Esophagus squamous epithelium (tissue), 4 donors: ENCODE measurements around the gene BPIFB3.

Source experiments
- POLR2A ChIP-seq, 4 donors: fragments of 450-650 bp; IDR thresholded peaks; one replicate each; pipeline ENCODE4 v1.6.1; 2017; ENCODE audit warnings: antibody characterized with exemption in 4 of 4, mild to moderate bottlenecking in 4 of 4, moderate library complexity in 3 of 4
- TF ChIP-seq, protein P1 (sequence below), 6 experiments: fragments of 450-650 bp in 4 of 6; fragments of 200-600 bp in 2 of 6; sonication (generic) in 2 of 6; IDR thresholded peaks; one replicate each; pipeline ENCODE4 v1.5.1; 2016 to 2019; ENCODE audit warnings: antibody characterized with exemption in 6 of 6, mild to moderate bottlenecking in 4 of 6, moderate library complexity in 4 of 6

DNA sequence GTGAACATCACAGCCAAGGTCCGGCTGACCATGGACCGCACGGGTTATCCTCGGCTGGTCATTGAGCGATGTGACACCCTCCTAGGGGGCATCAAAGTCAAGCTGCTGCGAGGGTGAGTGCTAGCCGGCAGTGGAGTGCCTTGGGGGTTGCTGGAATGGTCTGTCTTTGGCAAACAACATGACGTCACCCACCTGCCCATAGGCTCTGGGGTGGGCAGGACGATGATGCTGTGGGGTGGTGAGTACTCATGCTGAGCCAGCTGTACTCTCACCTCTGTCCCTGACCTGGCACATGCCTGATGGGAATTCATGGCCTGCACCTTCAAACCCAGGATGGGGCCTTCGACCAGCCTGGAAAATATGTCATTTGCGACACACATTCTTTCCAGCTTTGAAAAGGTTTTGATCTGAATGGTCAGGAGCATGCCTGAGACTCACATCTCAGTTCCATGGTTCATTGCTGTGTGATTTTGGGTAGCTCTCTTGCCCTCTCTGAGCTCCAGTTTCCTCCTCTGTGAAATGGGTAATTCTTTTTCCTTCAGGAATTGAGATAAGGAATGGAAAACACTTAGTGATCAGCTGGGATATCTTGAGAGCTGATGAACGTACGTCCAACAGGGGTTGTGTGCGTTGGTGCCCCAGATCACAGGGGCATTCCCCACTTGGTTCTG is 32.5 kb downstream of the BPIFB3 start:
- TF ChIP-seq POLR2A (IDR thresholded peaks at IDR 0.05), result no peak
- TF ChIP-seq, protein P1, sequence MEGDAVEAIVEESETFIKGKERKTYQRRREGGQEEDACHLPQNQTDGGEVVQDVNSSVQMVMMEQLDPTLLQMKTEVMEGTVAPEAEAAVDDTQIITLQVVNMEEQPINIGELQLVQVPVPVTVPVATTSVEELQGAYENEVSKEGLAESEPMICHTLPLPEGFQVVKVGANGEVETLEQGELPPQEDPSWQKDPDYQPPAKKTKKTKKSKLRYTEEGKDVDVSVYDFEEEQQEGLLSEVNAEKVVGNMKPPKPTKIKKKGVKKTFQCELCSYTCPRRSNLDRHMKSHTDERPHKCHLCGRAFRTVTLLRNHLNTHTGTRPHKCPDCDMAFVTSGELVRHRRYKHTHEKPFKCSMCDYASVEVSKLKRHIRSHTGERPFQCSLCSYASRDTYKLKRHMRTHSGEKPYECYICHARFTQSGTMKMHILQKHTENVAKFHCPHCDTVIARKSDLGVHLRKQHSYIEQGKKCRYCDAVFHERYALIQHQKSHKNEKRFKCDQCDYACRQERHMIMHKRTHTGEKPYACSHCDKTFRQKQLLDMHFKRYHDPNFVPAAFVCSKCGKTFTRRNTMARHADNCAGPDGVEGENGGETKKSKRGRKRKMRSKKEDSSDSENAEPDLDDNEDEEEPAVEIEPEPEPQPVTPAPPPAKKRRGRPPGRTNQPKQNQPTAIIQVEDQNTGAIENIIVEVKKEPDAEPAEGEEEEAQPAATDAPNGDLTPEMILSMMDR (IDR thresholded peaks at IDR 0.05), result no peak
